BLaER1 (cell line): Measurements from ENCODE around the gene OARD1.
A peak's percentile ranks its signal among the peaks of the same experiment; 100 is the strongest.
"Not testable (repeated sequence)": the region's sequence is repeated elsewhere in the genome, so short reads cannot be mapped to it uniquely, and the experiment has no call there.

Experiments used
- H3K27ac ChIP-seq: shearing (Covaris generic); formaldehyde crosslinking; 2 replicates; pipeline ENCODE4 v1.8.1; 2022
- H3K27me3 ChIP-seq: shearing (Covaris generic); formaldehyde crosslinking; 2 replicates; pipeline ENCODE4 v1.8.1; 2022
- H3K36me3 ChIP-seq: shearing (Covaris generic); formaldehyde crosslinking; 2 replicates; pipeline ENCODE4 v1.8.1; 2022
- H3K4me1 ChIP-seq: shearing (Covaris generic); formaldehyde crosslinking; 2 replicates; pipeline ENCODE4 v1.8.1; 2022
- H3K4me2 ChIP-seq: shearing (Covaris generic); formaldehyde crosslinking; 2 replicates; pipeline ENCODE4 v1.8.1; 2022
- H3K4me3 ChIP-seq: shearing (Covaris generic); formaldehyde crosslinking; 2 replicates; pipeline ENCODE4 v1.8.1; 2022
- H3K9ac ChIP-seq: shearing (Covaris generic); formaldehyde crosslinking; 2 replicates; pipeline ENCODE4 v1.8.1; 2022
- H3K9me3 ChIP-seq: shearing (Covaris generic); formaldehyde crosslinking; 2 replicates; pipeline ENCODE4 v1.8.1; 2022
- H4K20me1 ChIP-seq: shearing (Covaris generic); formaldehyde crosslinking; 2 replicates; pipeline ENCODE4 v1.8.1; 2022
- Cebpa-rat ChIP-seq: shearing (Covaris generic); IDR thresholded peaks from 2 replicates; pipeline ENCODE4 v1.8.1; 2022

The OARD1 gene

GRCh38 chr6:41028561-41029412, 43.4 kb downstream of the OARD1 start:
- Histone ChIP-seq H3K4me2 (peak overlapping the region; percentile 97), H3K4me1 (peaks cover 42% of the 10 kb centered on the region), H3K27ac (peak overlapping the region; percentile 93), H3K27me3 (no peaks in the 10 kb centered on the region), H3K9ac (peak overlapping the region; percentile 91), H3K36me3 (peaks cover 12% of the 10 kb centered on the region; the same call in 1 of the 2 replicates), H3K4me3 (peak overlapping the region; percentile 76), H3K9me3 (no peaks in the 10 kb centered on the region), H4K20me1 (no peaks in the 10 kb centered on the region)
- no peak for TF ChIP-seq Cebpa-rat

- H3K9ac ChIP-seq: peak overlapping the region; percentile 91
- no peaks in the 10 kb centered on the region for H3K27me3 ChIP-seq
- H3K4me3 ChIP-seq: peak overlapping the region; percentile 76
- no peaks in the 10 kb centered on the region for H4K20me1 ChIP-seq
- TF ChIP-seq Cebpa-rat: no peak
- no peaks in the 10 kb centered on the region for H3K9me3 ChIP-seq
- peak overlapping the region; percentile 97 for H3K4me2 ChIP-seq
- peaks cover 14% of the 10 kb centered on the region; the same call in 1 of the 2 replicates for H3K36me3 ChIP-seq
- peaks cover 42% of the 10 kb centered on the region for H3K4me1 ChIP-seq
- H3K27ac ChIP-seq: peak overlapping the region; percentile 93
Observed at GRCh38 chr6:41027799-41028560, 44.2 kb downstream of the OARD1 start.

- H4K20me1 ChIP-seq: no peaks in the 10 kb centered on the region
- H3K4me2 ChIP-seq: peak overlapping the region; percentile 97
- H3K9me3 ChIP-seq: no peaks in the 10 kb centered on the region
- H3K4me1 ChIP-seq: peaks cover 42% of the 10 kb centered on the region
- no peaks in the 10 kb centered on the region for H3K27me3 ChIP-seq
- H3K4me3 ChIP-seq: peak overlapping the region; percentile 76
- peaks cover 14% of the 10 kb centered on the region; the same call in 1 of the 2 replicates for H3K36me3 ChIP-seq
- peak overlapping the region; percentile 93 for H3K27ac ChIP-seq
- no peak for TF ChIP-seq Cebpa-rat
- peak overlapping the region; percentile 91 for H3K9ac ChIP-seq
Observed at GRCh38 chr6:41027241-41027640, 44.9 kb downstream of the OARD1 start.

- Histone ChIP-seq H4K20me1 (no peaks in the 10 kb centered on the region), H3K27me3 (no peaks in the 10 kb centered on the region), H3K4me3 (peak overlapping the region; percentile 76; the same call in 1 of the 2 replicates), H3K4me2 (peak overlapping the region; percentile 97), H3K4me1 (peaks cover 42% of the 10 kb centered on the region), H3K9ac (peak overlapping the region; percentile 91; the same call in 1 of the 2 replicates), H3K9me3 (no peaks in the 10 kb centered on the region), H3K27ac (peak overlapping the region; percentile 93; the same call in 1 of the 2 replicates), H3K36me3 (peaks cover 18% of the 10 kb centered on the region; the same call in 1 of the 2 replicates)
- TF ChIP-seq Cebpa-rat: no peak
Observed at GRCh38 chr6:41025966-41026530, 46.1 kb downstream of the OARD1 start.

- H3K27me3 ChIP-seq: no peaks in the 10 kb centered on the region
- H4K20me1 ChIP-seq: no peaks in the 10 kb centered on the region
- H3K4me3 ChIP-seq: no peak overlapping the region
- H3K9me3 ChIP-seq: no peaks in the 10 kb centered on the region
- H3K4me2 ChIP-seq: no peak overlapping the region
- no peak for TF ChIP-seq Cebpa-rat
- peaks cover 22% of the 10 kb centered on the region; the same call in 1 of the 2 replicates for H3K36me3 ChIP-seq
- H3K9ac ChIP-seq: no peak overlapping the region
- H3K4me1 ChIP-seq: peaks cover 18% of the 10 kb centered on the region
- H3K27ac ChIP-seq: no peak overlapping the region
Observed at GRCh38 chr6:41023114-41023513, 49.0 kb downstream of the OARD1 start.

- no peak overlapping the region for H3K27ac ChIP-seq
- peaks cover 22% of the 10 kb centered on the region; the same call in 1 of the 2 replicates for H3K36me3 ChIP-seq
- no peak for TF ChIP-seq Cebpa-rat
- no peak overlapping the region for H3K4me2 ChIP-seq
- no peak overlapping the region for H3K9ac ChIP-seq
- H3K4me1 ChIP-seq: peaks cover 18% of the 10 kb centered on the region
- no peaks in the 10 kb centered on the region for H4K20me1 ChIP-seq
- no peaks in the 10 kb centered on the region for H3K27me3 ChIP-seq
- no peaks in the 10 kb centered on the region for H3K9me3 ChIP-seq
- no peak overlapping the region for H3K4me3 ChIP-seq
Observed at GRCh38 chr6:41022294-41022693, 49.9 kb downstream of the OARD1 start.

GRCh38 chr6:41021832-41022231, 50.3 kb downstream of the OARD1 start:
- H3K9me3 ChIP-seq: no peaks in the 10 kb centered on the region
- no peak overlapping the region for H3K4me3 ChIP-seq
- H3K4me2 ChIP-seq: no peak overlapping the region
- no peak for TF ChIP-seq Cebpa-rat
- H3K36me3 ChIP-seq: peaks cover 22% of the 10 kb centered on the region; the same call in 1 of the 2 replicates
- H3K27me3 ChIP-seq: no peaks in the 10 kb centered on the region
- H3K9ac ChIP-seq: no peak overlapping the region
- no peaks in the 10 kb centered on the region for H4K20me1 ChIP-seq
- H3K27ac ChIP-seq: no peak overlapping the region
- H3K4me1 ChIP-seq: peaks cover 13% of the 10 kb centered on the region

- H3K27me3 ChIP-seq: no peaks in the 10 kb centered on the region
- no peak for TF ChIP-seq Cebpa-rat
- no peaks in the 10 kb centered on the region for H4K20me1 ChIP-seq
- no peaks in the 10 kb centered on the region for H3K4me1 ChIP-seq
- H3K9ac ChIP-seq: no peak overlapping the region
- no peak overlapping the region for H3K27ac ChIP-seq
- peaks cover 8% of the 10 kb centered on the region; the same call in 1 of the 2 replicates for H3K36me3 ChIP-seq
- no peak overlapping the region for H3K4me3 ChIP-seq
- H3K4me2 ChIP-seq: no peak overlapping the region
- H3K9me3 ChIP-seq: no peaks in the 10 kb centered on the region
Observed at GRCh38 chr6:41017663-41018062, 54.5 kb downstream of the OARD1 start.

GRCh38 chr6:41015860-41016259, 56.3 kb downstream of the OARD1 start:
- H3K9ac ChIP-seq, H3K4me2 ChIP-seq, H3K27ac ChIP-seq, H3K4me1 ChIP-seq, H3K4me3 ChIP-seq, H4K20me1 ChIP-seq, H3K9me3 ChIP-seq, H3K36me3 ChIP-seq, H3K27me3 ChIP-seq: not testable (repeated sequence)

GRCh38 chr6:41014780-41015179, 57.4 kb downstream of the OARD1 start:
- Histone ChIP-seq H3K4me2 (no peak overlapping the region), H3K4me1 (no peaks in the 10 kb centered on the region), H3K27me3 (no peaks in the 10 kb centered on the region), H3K36me3 (no peaks in the 10 kb centered on the region), H3K27ac (no peak overlapping the region), H4K20me1 (no peaks in the 10 kb centered on the region), H3K9me3 (no peaks in the 10 kb centered on the region), H3K9ac (no peak overlapping the region), H3K4me3 (no peak overlapping the region)
- TF ChIP-seq Cebpa-rat: no peak
